Measurements from ENCODE around the gene HOXA3. TPM values are rescaled to one million over a fixed set of nuclear protein-coding genes. Genes with fewer than 3 reads are reported as not detected.

HOXA3 gene
- total RNA-seq, 1 experiment from 2014 or later = 9.2 TPM

GRCh38 chr7:27111751-27112277, 40.6 kb downstream of the HOXA3 start:
- Histone ChIP-seq H3K79me2 (ENCODE audit: insufficient read depth, low read length) (peaks cover 20% of the 10 kb centered on the region), H3K4me3 (replicated peaks in 1 of 2; ENCODE audit: low read depth in 1 of 2, low read length in 2 of 2) (peak overlapping the region in 1 of 2 experiments; percentile 74; a peak in 2 of 4 replicates), H3K27me3 (ENCODE audit: insufficient read depth, low read length) (no peaks in the 10 kb centered on the region), H3K36me3 (ENCODE audit: control insufficient read depth in 1 of 2, insufficient read depth in 2 of 2, low read length in 2 of 2) (no peaks in the 10 kb centered on the region), H2AFZ (ENCODE audit: low read depth, low read length, poor library complexity, severe bottlenecking) (no peak overlapping the region), H3K27ac (ENCODE audit: low read depth, low read length) (peak overlapping the region; percentile 28), H3K4me2 (ENCODE audit: low read length) (peak overlapping the region; percentile 98), H3K9me2 (ENCODE audit: insufficient read depth) (no peaks in the 10 kb centered on the region), H3K4me1 (ENCODE audit: control insufficient read depth in 1 of 2, insufficient read depth in 2 of 2, low read length in 2 of 2) (peaks cover 50 to 56% of the 10 kb centered on the region in 2 experiments), H4K20me1 (ENCODE audit: insufficient read depth) (no peaks in the 10 kb centered on the region), H3K9me3 (ENCODE audit: control insufficient read depth in 1 of 2, insufficient read depth in 1 of 2, low read depth in 1 of 2, low read length in 2 of 2) (no peaks in the 10 kb centered on the region), H3K9ac (ENCODE audit: low read length) (peak overlapping the region; percentile 70)
- no peak for DNase-seq (ENCODE audit: low read depth, low spot score)
- POLR2A ChIA-PET = interaction anchor here (1.0 kb wide), 1 partner anchor 16 kb away, joined by 4 read pairs; the partner anchor contains the start of gene HOXA1
- CTCF ChIA-PET = no interaction called here
- no peak for ATAC-seq
- TF ChIP-seq ATF3 (IDR thresholded peaks at IDR 0.05) (no peak), FOSL1 (IDR thresholded peaks at IDR 0.05; ENCODE audit: low read depth) (no peak), YY1 (IDR thresholded peaks at IDR 0.05; ENCODE audit: extremely low read depth, insufficient replicate concordance, low read depth, low read length) (no peak), EZH2 (IDR thresholded peaks at IDR 0.05) (no peak), CTCF (IDR thresholded peaks at IDR 0.05 in 2 of 3, conservative IDR thresholded peaks at IDR 0.05 in 1 of 3; ENCODE audit: borderline replicate concordance in 1 of 3, insufficient read depth in 1 of 3, low read depth in 2 of 3, low read length in 2 of 3) (no peak), ZBTB33 (IDR thresholded peaks at IDR 0.05; ENCODE audit: extremely low read depth, insufficient replicate concordance, low read length) (no peak), POLR2A (IDR thresholded peaks at IDR 0.05; ENCODE audit: borderline replicate concordance, extremely low read depth, insufficient read depth, insufficient read length) (no peak), CBX3 (IDR thresholded peaks at IDR 0.05; ENCODE audit: low read depth) (no peak), ZNF274 (IDR thresholded peaks at IDR 0.05; ENCODE audit: low read depth, low read length) (no peak)
- BruUV-seq (replicated peaks) = no TSS peak
- intact Hi-C loops (cut with micrococcal nuclease) = no loop called here
- RAD21 ChIA-PET (ENCODE audit: low non-redundant PET in 1 of 2, low total read pairs in 2 of 2, uncharacterized antibody in 2 of 2, unreplicated experiment in 2 of 2) = no interaction called here

All from HCT116 (cell line).